ENCODE measurements around the gene CHCHD2.
"Not testable (repeated sequence)": the region's sequence is repeated elsewhere in the genome, so short reads cannot be mapped to it uniquely, and the experiment has no call there.

Gene CHCHD2

DNA sequence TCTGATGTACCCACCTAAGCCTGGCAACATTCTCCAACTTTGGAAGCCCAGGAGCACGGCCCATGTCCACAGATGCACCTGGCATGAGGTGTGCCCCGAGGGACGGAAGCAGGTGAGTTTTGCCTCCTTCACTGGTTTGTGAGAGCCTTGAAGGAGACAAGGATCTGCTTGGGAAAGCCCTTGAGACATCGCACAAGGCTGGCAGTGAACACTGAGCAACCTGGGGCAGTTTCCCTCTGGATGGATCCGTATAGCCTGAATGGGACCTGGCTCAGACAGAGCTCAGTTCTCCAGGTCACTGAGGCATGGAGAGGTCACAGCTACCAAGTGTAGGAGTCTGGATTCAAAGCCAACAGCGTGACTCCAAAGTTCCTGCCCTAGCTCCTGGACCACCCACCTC, 18.7 kb upstream of the CHCHD2 start:
- DNase-seq, result no peak
- Histone ChIP-seq H3K79me2 (ENCODE audit: low read length) (no peaks in the 10 kb centered on the region), H3K9ac (ENCODE audit: low read length) (no peak overlapping the region), H4K20me1 (ENCODE audit: insufficient read depth, low read length) (no peaks in the 10 kb centered on the region), H3K4me3 (ENCODE audit: low read length) (no peak overlapping the region), H3K9me2 (replicated peaks; ENCODE audit: insufficient read depth, low read length) (no peaks in the 10 kb centered on the region), H2AFZ (ENCODE audit: low read length) (no peak overlapping the region), H3K27me3 (replicated peaks; ENCODE audit: insufficient read depth, low read length) (no peaks in the 10 kb centered on the region), H3K4me2 (ENCODE audit: low read depth, low read length) (no peak overlapping the region), H3K4me1 (ENCODE audit: low read length) (no peaks in the 10 kb centered on the region), H3K27ac (ENCODE audit: low read length) (no peak overlapping the region), H3F3A (ENCODE audit: insufficient read depth, low read length) (0 out of 2 replicates have a peak, but pooled peaks cover 3% of the 10 kb centered on the region), H3K36me3 (replicated peaks; ENCODE audit: insufficient read depth, low read length) (no peaks in the 10 kb centered on the region), H3K9me3 (replicated peaks; ENCODE audit: insufficient read depth, low read length) (no peaks in the 10 kb centered on the region)
- TF ChIP-seq EZH2 (optimal IDR thresholded peaks at IDR 0.05; ENCODE audit: low read depth, low read length), result no peak

GRCh38 chr7:56121440-56121839, 15.2 kb upstream of the CHCHD2 start:
- TF ChIP-seq EZH2phosphoT487 (IDR thresholded peaks at IDR 0.05; ENCODE audit: low read length), result no peak
- no peak for TF ChIP-seq EZH2 (optimal IDR thresholded peaks at IDR 0.05; ENCODE audit: low read depth, low read length)
- TF ChIP-seq CTCF (IDR thresholded peaks at IDR 0.05; ENCODE audit: low read length), result no peak
- no peaks in the 10 kb centered on the region for H3K79me2 ChIP-seq (ENCODE audit: low read length)
- 0 out of 2 replicates have a peak, but pooled peaks cover 2% of the 10 kb centered on the region for H3F3A ChIP-seq (ENCODE audit: insufficient read depth, low read length)
- H4K20me1 ChIP-seq (ENCODE audit: insufficient read depth, low read length), result no peaks in the 10 kb centered on the region
- no peaks in the 10 kb centered on the region for H3K36me3 ChIP-seq (replicated peaks; ENCODE audit: insufficient read depth, low read length)
- H3K27me3 ChIP-seq (replicated peaks; ENCODE audit: insufficient read depth, low read length), result no peaks in the 10 kb centered on the region
- no peak overlapping the region for H3K4me2 ChIP-seq (ENCODE audit: low read depth, low read length)
- H3K4me1 ChIP-seq (ENCODE audit: low read length), result no peaks in the 10 kb centered on the region
- DNase-seq, result no peak
- no peak overlapping the region for H3K27ac ChIP-seq (ENCODE audit: low read length)
- no peak overlapping the region for H2AFZ ChIP-seq (ENCODE audit: low read length)
- no peaks in the 10 kb centered on the region for H3K9me3 ChIP-seq (replicated peaks; ENCODE audit: insufficient read depth, low read length)
- no peak overlapping the region for H3K4me3 ChIP-seq (ENCODE audit: low read length)
- no peaks in the 10 kb centered on the region for H3K9me2 ChIP-seq (replicated peaks; ENCODE audit: insufficient read depth, low read length)
- H3K9ac ChIP-seq (ENCODE audit: low read length), result no peak overlapping the region

DNA sequence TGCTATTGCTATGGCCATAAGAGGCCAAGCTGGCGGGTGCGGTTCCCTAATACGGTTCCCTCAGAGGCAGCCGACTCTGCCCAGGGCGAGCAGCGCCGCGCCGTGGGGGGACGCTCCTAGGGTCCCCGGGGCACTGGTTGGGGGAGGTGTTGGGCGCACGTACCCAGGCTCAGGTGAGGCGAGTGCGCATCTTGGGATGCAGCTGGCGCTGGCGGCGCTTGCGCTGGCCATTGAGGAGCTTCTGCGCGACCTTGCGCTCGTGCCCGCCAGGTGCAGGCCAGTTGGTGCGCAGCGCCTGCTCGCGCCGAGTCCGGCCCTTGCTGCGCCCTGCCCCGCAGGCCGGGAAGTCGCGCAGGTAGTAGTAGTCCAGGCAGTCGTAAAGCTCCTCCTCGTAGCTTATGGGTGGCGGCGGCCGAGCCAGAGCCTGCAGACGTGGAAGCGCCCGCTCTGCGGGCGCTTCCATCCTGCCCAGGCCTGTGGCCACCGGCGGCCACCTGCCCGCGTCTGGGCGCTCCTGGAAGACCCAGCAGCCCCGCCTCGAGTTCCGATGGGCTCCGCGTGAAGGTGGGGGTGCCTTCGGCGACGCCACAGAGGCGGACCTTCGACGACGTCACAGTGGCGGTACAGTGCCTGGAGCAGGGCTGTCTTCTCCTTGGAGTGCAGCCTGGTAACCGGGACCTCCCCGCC, 9.7 kb upstream of the CHCHD2 start, which contains the start of gene NUPR2:
Gene NUPR2, minus strand, starts transcription at position 566 of the 687 bp plus-strand sequence. Its CDS starts 103 bp downstream, at position 463.
- Histone ChIP-seq H3K9ac (ENCODE audit: low read length) (no peak within 1 kb of the TSS), H3F3A (ENCODE audit: insufficient read depth, low read length) (no peaks in the 10 kb centered on the region), H3K9me3 (replicated peaks; ENCODE audit: insufficient read depth, low read length) (no peaks in the 10 kb centered on the region), H3K27me3 (replicated peaks; ENCODE audit: insufficient read depth, low read length) (no peaks in the 10 kb centered on the region), H3K79me2 (ENCODE audit: low read length) (no peaks in the 10 kb centered on the region), H3K36me3 (replicated peaks; ENCODE audit: insufficient read depth, low read length) (no peaks in the 10 kb centered on the region), H2AFZ (ENCODE audit: low read length) (no peak within 1 kb of the TSS), H3K4me1 (ENCODE audit: low read length) (no peaks in the 10 kb centered on the region), H3K4me2 (ENCODE audit: low read depth, low read length) (no peak within 1 kb of the TSS), H3K9me2 (replicated peaks; ENCODE audit: insufficient read depth, low read length) (no peaks in the 10 kb centered on the region), H4K20me1 (ENCODE audit: insufficient read depth, low read length) (no peaks in the 10 kb centered on the region), H3K4me3 (ENCODE audit: low read length) (no peak within 1 kb of the TSS), H3K27ac (ENCODE audit: low read length) (no peak within 1 kb of the TSS)
- TF ChIP-seq EZH2phosphoT487 (IDR thresholded peaks at IDR 0.05; ENCODE audit: low read length), result no peak
- no peak for TF ChIP-seq EZH2 (optimal IDR thresholded peaks at IDR 0.05; ENCODE audit: low read depth, low read length)
- TF ChIP-seq CTCF (IDR thresholded peaks at IDR 0.05; ENCODE audit: low read length), result no peak
- DNase-seq, result no peak

GRCh38 chr7:56112244-56112643, 6.0 kb upstream of the CHCHD2 start:
- not testable (repeated sequence) for H3K9me2 ChIP-seq (replicated peaks; ENCODE audit: insufficient read depth, low read length); H3K79me2 ChIP-seq (ENCODE audit: low read length); H3F3A ChIP-seq (ENCODE audit: insufficient read depth, low read length); DNase-seq; H3K27me3 ChIP-seq (replicated peaks; ENCODE audit: insufficient read depth, low read length); H3K4me2 ChIP-seq (ENCODE audit: low read depth, low read length); H2AFZ ChIP-seq (ENCODE audit: low read length); H3K4me1 ChIP-seq (ENCODE audit: low read length); H3K9ac ChIP-seq (ENCODE audit: low read length); H3K4me3 ChIP-seq (ENCODE audit: low read length); H3K9me3 ChIP-seq (replicated peaks; ENCODE audit: insufficient read depth, low read length); H3K27ac ChIP-seq (ENCODE audit: low read length); H3K36me3 ChIP-seq (replicated peaks; ENCODE audit: insufficient read depth, low read length); H4K20me1 ChIP-seq (ENCODE audit: insufficient read depth, low read length)
